ENCODE data around the gene GAS5. TPM values are rescaled to one million over a fixed set of nuclear protein-coding genes. Genes with fewer than 3 reads are reported as not detected.

Gene GAS5
- total and polyA plus RNA-seq, 9 of the 15 experiments (the other 6 are each of a cell fraction or from before 2014, with no cell fraction given), result 565 to 1,860 (median 1,006) TPM

GRCh38 chr1:173861731-173862145 lies 6.1 kb downstream of the GAS5 start (continued):
- TF ChIP-seq CAMTA2 (CRISPR knock-in tag; conservative IDR thresholded peaks at IDR 0.05) (0 out of 2 replicates have a peak, but pooled peaks have one; percentile 77), POLR2A (conservative IDR thresholded peaks at IDR 0.05) (no peak), OTX1 (CRISPR knock-in tag; IDR thresholded peaks at IDR 0.05) (peak; percentile 46; the same call in 1 of the 2 replicates), ZNF696 (CRISPR knock-in tag; conservative IDR thresholded peaks at IDR 0.05) (no peak), TCF15 (CRISPR knock-in tag; IDR thresholded peaks at IDR 0.05) (no peak), ZNF583 (CRISPR knock-in tag; IDR thresholded peaks at IDR 0.05) (no peak), KDM2B (CRISPR knock-in tag; IDR thresholded peaks at IDR 0.05) (no peak), ZNF445 (CRISPR knock-in tag; IDR thresholded peaks at IDR 0.05; ENCODE audit: low read depth) (no peak), CBFA2T2 (conservative IDR thresholded peaks at IDR 0.05) (0 out of 2 replicates have a peak, but pooled peaks have one; percentile 1), ZNF280B (CRISPR knock-in tag; IDR thresholded peaks at IDR 0.05) (no peak), ETS1 (conservative IDR thresholded peaks at IDR 0.05; ENCODE audit: control insufficient read depth, low read depth, low read length) (no peak), PTBP1 (IDR thresholded peaks at IDR 0.05; ENCODE audit: low read depth, low read length) (0 out of 2 replicates have a peak, but pooled peaks have one; percentile 9), BRCA1 (IDR thresholded peaks at IDR 0.05) (no peak), BRCA1 (CRISPR knock-in tag; IDR thresholded peaks at IDR 0.05) (no peak), ZNF655 (CRISPR knock-in tag; IDR thresholded peaks at IDR 0.05) (no peak), CREM (IDR thresholded peaks at IDR 0.05; ENCODE audit: low read depth) (no peak), HNRNPLL (IDR thresholded peaks at IDR 0.05; ENCODE audit: low read depth, low read length, poor library complexity, severe bottlenecking) (no peak), HOMEZ (CRISPR knock-in tag; IDR thresholded peaks at IDR 0.05) (no peak), DEAF1 (CRISPR knock-in tag; IDR thresholded peaks at IDR 0.05) (0 out of 2 replicates have a peak, but pooled peaks have one; percentile 5)
